ENCODE measurements around the gene TRABD2B.
A peak's percentile ranks its signal among the peaks of the same experiment; 100 is the strongest.

TRABD2B gene

DNA sequence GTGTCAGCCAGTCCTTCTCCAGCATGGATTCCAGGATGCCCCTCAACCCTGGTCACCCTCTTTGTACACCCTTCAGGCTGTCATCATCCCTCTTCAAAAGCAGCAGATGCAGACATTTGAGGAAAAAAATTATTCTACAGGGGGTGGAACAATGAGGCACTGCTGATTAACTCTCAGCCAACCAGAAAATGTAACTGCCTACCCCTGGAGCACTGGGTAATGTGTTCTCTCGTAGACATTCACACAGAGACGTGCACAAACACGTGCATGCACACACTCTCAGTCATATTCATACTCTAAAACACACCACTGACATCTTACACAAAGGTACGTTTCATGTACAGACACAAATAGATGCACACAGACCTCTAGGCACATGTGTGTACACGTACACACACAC lies 175.4 kb downstream of the TRABD2B start (continued):
- TF ChIP-seq SCRT1 (tag by site-specific recombination; IDR thresholded peaks at IDR 0.05; ENCODE audit: borderline replicate concordance) (no peak), ZSCAN16 (tag by site-specific recombination; IDR thresholded peaks at IDR 0.05) (no peak), BCL11B (tag by site-specific recombination; IDR thresholded peaks at IDR 0.05; ENCODE audit: low read depth) (no peak), ZNF354C (tag by site-specific recombination; IDR thresholded peaks at IDR 0.05; ENCODE audit: borderline replicate concordance, low read depth) (no peak), ZNF837 (tag by site-specific recombination; IDR thresholded peaks at IDR 0.05) (no peak), ZEB2 (tag by site-specific recombination; IDR thresholded peaks at IDR 0.05) (no peak), ZNF157 (tag by site-specific recombination; IDR thresholded peaks at IDR 0.05) (no peak), ZNF311 (tag by site-specific recombination; IDR thresholded peaks at IDR 0.05; ENCODE audit: borderline replicate concordance) (no peak)

DNA sequence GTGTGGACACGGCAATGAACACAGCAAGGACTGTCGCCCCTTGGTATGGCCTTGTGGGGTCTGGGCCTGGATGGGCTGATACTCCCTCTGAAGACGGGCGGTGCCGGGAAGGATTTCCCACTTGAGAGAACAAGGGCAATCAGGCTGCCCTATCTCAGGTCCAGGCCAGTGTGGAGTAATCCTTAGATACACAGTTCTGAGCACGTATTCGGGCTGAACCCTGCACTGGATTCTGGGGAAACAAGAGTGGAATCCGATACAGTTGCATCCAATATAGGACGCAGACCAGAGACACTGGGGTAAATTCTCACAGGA lies 177.7 kb downstream of the TRABD2B start:
- no peaks in the 10 kb centered on the region for H3K4me1 ChIP-seq (ENCODE audit: control insufficient read depth, insufficient read depth, low read length)
- POLR2A ChIA-PET = no interaction called here
- TF ChIP-seq, protein P1, sequence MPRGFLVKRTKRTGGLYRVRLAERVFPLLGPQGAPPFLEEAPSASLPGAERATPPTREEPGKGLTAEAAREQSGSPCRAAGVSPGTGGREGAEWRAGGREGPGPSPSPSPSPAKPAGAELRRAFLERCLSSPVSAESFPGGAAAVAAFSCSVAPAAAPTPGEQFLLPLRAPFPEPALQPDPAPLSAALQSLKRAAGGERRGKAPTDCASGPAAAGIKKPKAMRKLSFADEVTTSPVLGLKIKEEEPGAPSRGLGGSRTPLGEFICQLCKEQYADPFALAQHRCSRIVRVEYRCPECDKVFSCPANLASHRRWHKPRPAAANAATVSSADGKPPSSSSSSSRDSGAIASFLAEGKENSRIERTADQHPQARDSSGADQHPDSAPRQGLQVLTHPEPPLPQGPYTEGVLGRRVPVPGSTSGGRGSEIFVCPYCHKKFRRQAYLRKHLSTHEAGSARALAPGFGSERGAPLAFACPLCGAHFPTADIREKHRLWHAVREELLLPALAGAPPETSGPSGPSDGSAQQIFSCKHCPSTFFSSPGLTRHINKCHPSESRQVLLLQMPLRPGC (tag by site-specific recombination; IDR thresholded peaks at IDR 0.05) = no peak
- 0 out of 2 replicates have a peak, but pooled peaks have one; percentile 12 for TF ChIP-seq ZNF600 (tag by site-specific recombination; IDR thresholded peaks at IDR 0.05)
- TF ChIP-seq SCRT1 (tag by site-specific recombination; IDR thresholded peaks at IDR 0.05; ENCODE audit: borderline replicate concordance) = 0 out of 2 replicates have a peak, but pooled peaks have one; percentile 48
- no peak for TF ChIP-seq BCL11A (tag by site-specific recombination; IDR thresholded peaks at IDR 0.05; ENCODE audit: low read depth)

DNA sequence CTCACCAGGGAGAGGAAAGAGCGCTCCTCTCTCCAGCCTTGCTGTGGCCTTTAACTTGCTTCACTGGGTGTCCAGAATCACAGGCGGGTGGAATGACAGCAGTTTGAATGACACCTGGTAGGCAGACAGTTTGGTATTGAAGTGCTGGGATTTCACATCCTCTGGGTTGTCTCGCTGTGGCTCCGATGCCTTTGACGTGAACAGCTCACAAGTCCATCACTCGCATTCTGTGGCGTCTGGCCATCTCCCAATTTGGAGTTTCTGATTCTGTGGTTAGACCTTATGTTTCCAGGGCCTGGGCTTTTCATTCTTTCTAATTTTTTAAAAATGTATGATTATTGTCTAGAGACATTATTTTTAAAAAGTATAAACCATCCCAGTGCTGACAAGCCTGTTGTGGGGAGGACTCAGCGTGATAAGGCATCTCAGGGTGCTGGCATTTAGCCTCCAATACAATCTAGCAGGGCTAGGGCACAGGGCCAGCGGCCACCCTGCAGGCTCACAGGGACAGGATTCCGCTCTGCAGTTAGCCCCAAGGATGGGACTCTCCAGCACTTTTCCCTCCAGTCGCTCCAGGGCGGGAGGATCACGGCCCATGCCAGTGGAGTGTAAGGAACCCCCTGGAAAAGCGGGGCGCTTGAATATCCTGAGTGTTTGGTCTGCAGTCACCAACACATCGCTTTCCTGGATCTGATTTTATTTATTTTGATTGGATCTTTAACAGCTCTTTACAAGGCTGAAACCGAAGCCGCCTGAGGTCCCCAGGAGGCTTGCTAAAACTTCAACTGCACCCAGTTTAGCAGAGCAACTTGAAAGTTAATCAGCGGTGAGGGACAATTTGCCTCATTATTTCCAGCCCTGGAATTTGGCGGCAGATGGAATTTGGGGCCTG lies 178.3 kb downstream of the TRABD2B start:
- Histone ChIP-seq H3K9me3 (ENCODE audit: control insufficient read depth, insufficient read depth, low read depth, low read length) (no peaks in the 10 kb centered on the region), H3K27ac (ENCODE audit: extremely low read depth, low read depth, low read length) (no peak overlapping the region), H3K4me3 (ENCODE audit: low read depth, low read length) (no peak overlapping the region), H3K4me1 (ENCODE audit: control insufficient read depth, insufficient read depth, low read length) (no peaks in the 10 kb centered on the region), H3K36me3 (ENCODE audit: control insufficient read depth in 2 of 2, insufficient read depth in 1 of 2, low read length in 2 of 2) (no peaks in the 10 kb centered on the region)
- TF ChIP-seq ZIC2 (tag by site-specific recombination; IDR thresholded peaks at IDR 0.05) = peak; percentile 38; the same call in 1 of the 2 replicates
- no peak for TF ChIP-seq ZNF555 (tag by site-specific recombination; conservative IDR thresholded peaks at IDR 0.05)
- POLR2A ChIA-PET = no interaction called here
- CTCF ChIA-PET = no interaction called here

More for the DNA sequence above, 177.7 kb downstream of the TRABD2B start:
- CTCF ChIA-PET = no interaction called here
- Histone ChIP-seq H3K4me3 (ENCODE audit: low read depth, low read length) (no peak overlapping the region), H3K36me3 (ENCODE audit: control insufficient read depth in 2 of 2, insufficient read depth in 1 of 2, low read length in 2 of 2) (no peaks in the 10 kb centered on the region), H3K9me3 (ENCODE audit: control insufficient read depth, insufficient read depth, low read depth, low read length) (no peaks in the 10 kb centered on the region), H3K27ac (ENCODE audit: extremely low read depth, low read depth, low read length) (no peak overlapping the region)

DNA sequence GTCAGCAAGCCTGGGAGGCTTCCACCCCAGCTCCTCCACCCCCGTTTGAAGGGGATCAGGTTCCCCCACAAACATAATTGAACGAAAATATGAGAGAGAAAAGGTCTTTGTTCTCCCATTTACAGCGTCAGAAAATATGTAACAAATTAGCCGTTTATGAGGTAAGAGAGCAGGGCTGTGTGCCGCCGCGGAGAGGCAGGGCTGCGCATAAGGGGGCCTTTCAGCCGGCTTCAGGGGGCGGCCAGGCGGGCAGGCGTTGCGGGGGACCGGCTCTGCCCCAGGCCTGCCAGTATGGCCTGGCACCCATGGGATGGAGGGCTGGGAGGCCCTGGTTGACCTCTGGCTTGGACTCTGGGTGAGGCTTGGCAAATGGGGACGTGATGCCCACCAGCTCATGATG lies 179.3 kb downstream of the TRABD2B start:
- Histone ChIP-seq H3K4me1 (ENCODE audit: control insufficient read depth, insufficient read depth, low read length) (no peaks in the 10 kb centered on the region), H3K4me3 (ENCODE audit: low read depth, low read length) (no peak overlapping the region), H3K9me3 (ENCODE audit: control insufficient read depth, insufficient read depth, low read depth, low read length) (no peaks in the 10 kb centered on the region), H3K36me3 (ENCODE audit: control insufficient read depth in 2 of 2, insufficient read depth in 1 of 2, low read length in 2 of 2) (no peaks in the 10 kb centered on the region), H3K27ac (ENCODE audit: extremely low read depth, low read depth, low read length) (no peak overlapping the region)
- TF ChIP-seq ZFHX2 (tag by site-specific recombination; conservative IDR thresholded peaks at IDR 0.05) = no peak
- TF ChIP-seq ZNF394 (tag by site-specific recombination; IDR thresholded peaks at IDR 0.05; ENCODE audit: borderline replicate concordance) = no peak
- POLR2A ChIA-PET = no interaction called here
- CTCF ChIA-PET = interaction anchor here (1.0 kb wide), 1 partner anchor 58 kb away, joined by 4 read pairs; no protein-coding TSS in a partner anchor
